GM18907 (cell line): ENCODE results near the gene LYPD1.
"Not testable (repeated sequence)": the region's sequence is repeated elsewhere in the genome, so short reads cannot be mapped to it uniquely, and the experiment has no call there.

Source experiments
- ATAC-seq: cut with Tn5 transposase; IDR thresholded peaks from one replicate; pipeline ENCODE4 v1.9.1; 2021; ENCODE audit warnings: mild to moderate bottlenecking, moderate library complexity; ENCODE audit not compliant: unreplicated experiment

Gene LYPD1, protein sequence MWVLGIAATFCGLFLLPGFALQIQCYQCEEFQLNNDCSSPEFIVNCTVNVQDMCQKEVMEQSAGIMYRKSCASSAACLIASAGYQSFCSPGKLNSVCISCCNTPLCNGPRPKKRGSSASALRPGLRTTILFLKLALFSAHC

DNA sequence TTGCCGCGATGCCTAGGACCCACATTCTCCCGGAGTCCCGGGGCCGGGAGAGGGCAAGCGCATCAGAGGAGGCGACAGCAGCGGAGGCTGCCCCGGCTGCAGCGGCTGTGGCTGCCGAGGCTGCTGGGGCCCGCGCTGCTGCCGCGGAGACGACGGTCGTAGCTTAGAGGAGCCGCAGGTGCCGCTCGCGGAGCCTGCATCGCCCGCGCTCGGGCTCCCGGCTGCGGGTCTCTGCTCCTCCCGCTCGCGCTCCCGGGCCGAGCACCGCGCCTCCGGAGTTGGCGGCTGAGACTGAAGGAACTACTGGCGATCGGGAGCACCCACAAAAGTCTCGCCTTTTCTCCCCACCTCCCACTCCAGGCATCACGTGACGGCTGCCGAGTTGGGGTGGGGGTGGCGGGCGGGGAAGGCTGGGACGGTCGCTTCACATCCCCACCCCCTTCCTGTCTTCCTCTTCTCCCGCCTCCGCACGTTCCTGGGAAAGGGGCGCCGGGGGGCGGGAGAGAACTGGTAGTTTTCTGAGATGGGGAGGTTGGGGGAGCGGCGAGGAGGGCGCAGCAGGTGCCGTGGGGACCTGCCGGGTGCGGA is at the start of gene LYPD1:
TSS of gene LYPD1 (minus strand) at position 298 of the 588 bp plus-strand sequence. CDS start at position 25, 273 bp downstream.
- ATAC-seq = no peak

GRCh38 chr2:132719480-132719879 is 49.5 kb upstream of the LYPD1 start:
- ATAC-seq = no peak

GRCh38 chr2:132716954-132717353 is 46.9 kb upstream of the LYPD1 start:
- no peak for ATAC-seq

DNA sequence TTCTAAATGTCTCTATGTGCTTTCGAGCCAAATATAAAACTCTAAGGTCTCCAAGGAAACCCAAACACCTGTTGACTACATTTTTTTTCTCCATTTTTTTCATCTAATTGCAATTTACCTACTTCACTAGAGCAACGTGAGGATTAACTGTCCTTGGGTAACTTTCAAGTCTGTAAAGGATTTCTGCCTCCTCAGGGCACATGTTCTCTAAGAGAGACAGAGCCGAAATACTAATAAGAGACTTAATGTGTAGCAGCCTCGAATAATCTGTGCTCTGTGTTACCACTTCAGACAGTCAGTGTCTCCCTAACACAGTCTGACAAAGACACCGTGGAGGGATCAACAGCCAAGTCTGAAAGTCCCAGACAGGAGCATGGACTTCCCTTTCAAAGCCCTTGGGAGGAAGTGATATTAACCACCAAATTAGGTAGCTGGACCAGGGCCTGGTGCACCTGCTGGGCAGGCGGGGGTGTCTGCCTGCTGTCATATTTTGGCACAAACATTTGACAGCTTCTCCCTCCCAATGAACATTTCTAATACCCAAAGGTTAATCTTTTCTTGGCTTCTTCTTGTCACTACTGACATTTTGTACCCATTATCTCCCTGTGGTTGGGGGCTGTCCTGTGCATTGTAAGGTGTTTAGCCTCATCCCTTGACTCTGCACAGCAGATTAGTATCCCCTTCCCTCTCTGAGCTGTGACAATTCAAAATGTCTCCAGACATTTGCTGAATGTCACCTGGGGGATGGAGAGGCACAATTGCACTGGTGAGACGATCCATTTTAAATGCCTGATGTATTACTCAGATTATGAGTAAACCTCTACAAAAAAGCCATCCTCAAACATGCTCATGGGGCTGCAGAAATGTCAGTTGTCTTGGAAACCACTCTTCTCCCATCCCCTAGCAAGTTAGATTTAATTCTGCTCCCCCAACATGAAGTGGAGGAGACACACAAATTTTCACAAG is 45.7 kb upstream of the LYPD1 start:
- peak; percentile 91 for ATAC-seq

DNA sequence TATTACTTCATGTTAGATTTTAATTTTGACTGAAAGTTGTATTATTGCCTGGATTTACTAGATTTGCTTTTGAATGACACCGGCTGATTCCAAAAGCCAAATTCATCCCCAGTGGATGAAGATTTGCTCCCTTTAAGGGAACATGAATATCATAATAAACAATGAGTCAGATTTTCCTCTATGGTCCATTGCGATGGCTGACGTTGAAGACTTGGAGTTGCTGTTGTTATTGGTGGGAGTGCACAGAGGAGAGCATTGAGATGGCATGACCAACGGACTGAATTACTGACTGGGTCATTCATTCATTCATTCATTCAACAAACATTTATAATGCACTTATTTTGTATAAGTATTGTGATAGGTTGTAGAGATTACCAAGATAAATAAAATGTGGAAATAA is 33.4 kb upstream of the LYPD1 start:
- ATAC-seq = no peak

- ATAC-seq = no peak
Observed at GRCh38 chr2:132701810-132702209, 31.8 kb upstream of the LYPD1 start.

GRCh38 chr2:132699802-132700201 is 29.8 kb upstream of the LYPD1 start:
- ATAC-seq = not testable (repeated sequence)

GRCh38 chr2:132698347-132698746 is 28.3 kb upstream of the LYPD1 start:
- not testable (repeated sequence) for ATAC-seq

DNA sequence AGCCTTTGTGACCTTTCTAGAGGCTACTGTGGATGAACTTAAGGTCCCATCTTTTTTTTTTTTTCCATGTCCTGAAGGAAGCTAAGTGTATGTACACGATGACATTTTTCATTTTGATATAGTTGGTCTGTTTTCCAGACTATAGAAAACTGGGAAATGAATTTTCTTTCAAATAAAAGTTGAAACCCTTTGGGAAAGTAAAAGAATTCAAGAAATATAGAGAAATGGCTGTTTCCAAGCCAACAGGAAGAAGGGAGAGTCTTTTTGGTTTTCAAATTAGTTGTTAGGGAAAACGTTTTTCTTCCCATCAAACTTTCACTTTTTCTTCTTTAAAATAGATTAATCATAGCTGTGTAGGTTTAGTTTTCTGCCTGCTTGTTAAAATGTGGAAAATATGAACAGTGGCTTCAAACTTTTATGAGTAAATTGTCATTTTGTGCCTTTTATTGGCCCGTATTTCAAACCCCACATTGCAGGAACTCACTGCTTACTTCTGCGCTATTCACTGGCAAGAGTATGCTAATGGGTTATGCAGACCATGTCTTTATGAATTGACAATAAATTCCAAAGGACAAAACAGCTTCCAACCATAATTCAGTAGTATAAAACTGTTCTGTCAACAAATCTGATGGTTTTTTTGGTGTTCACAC is 27.7 kb upstream of the LYPD1 start:
- no peak for ATAC-seq

DNA sequence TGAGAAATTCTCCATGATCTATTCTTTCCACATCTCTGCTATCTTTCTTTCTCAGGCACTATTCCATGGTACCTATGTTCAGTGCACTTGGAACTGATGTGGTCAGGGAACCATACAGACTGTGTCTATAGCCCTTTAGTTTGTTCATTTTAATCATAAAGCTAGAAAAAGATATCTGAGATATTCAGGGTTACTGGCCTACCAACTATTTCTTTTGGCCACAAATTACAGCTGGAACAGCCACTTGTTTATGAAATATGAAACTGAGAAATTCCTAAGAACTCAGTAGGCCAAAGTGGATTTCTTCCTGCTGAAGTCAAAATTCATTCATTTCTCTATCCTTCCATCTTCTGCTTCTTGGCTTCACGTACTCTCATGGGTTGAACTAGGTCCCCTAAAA is 22.8 kb upstream of the LYPD1 start:
- ATAC-seq = no peak

DNA sequence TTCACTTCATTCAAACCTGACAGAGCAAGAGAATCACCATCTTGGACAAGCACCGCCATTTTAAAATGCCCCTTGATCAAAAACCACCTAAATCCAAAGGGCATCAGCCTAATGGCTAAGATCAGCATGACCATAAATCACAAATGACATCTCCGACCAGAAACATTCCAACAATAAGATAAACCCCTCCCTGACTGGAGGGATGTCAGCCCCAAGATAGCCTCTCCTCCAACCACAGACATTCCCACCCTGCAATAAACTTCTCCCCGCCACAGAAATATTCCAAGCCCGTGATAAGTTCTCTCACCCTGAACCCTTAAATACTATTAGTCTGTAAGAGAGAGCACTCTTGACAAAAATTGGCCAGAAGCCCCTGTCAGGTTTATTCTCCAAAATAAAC is 21.6 kb upstream of the LYPD1 start:
- ATAC-seq = no peak

DNA sequence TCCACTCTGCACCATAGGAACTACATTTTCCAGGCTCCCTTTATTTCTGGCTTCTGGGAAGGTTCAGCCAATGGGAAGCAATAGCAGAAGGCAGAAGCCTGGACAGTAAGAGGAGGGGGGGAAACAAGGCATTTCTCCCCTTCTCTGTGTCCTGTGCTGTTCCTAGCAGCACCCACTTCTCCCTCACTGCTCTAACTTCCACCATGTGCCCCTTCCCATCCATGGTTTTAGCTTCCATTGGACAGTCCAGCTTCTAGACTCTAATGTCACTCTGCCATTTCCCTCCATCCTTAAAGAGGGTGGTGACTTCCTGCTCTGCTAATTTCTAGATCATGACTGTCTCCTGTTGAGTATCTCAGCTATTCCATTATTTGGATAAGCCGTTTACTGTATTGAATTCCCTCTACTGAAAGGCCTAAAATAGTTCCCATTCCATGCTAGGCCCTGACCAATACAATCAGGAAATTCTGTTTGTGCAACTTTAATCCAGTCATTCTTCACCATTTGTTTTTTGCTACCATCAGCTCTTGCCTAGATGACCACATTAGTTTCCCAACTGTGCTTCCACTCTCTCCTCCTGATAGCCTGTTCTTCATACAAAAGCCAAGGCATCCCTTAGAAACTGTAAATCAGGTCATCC is 20.8 kb upstream of the LYPD1 start:
- ATAC-seq = no peak

- no peak for ATAC-seq
Observed at GRCh38 chr2:132681766-132682165, 11.8 kb upstream of the LYPD1 start.

GRCh38 chr2:132680544-132680943 is 10.5 kb upstream of the LYPD1 start:
- ATAC-seq = no peak

DNA sequence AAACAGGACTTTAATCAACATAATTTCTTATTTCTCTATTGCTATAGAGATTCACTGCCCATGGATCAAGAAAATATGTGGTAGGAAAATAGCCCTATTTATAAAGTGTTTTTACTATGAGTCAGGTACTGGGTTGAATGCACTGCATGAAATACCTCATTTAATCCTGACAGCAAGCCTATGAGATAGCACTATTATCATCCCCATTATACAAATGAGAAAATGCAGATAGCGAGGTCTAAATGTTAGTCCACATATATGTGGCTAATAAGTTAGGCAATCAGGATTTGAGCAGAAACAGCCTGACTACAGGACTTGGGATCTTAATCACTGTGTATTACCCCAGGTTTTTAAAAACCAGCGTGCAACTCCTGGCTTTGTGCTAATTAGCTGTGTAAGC is 8.5 kb upstream of the LYPD1 start:
- ATAC-seq = no peak

DNA sequence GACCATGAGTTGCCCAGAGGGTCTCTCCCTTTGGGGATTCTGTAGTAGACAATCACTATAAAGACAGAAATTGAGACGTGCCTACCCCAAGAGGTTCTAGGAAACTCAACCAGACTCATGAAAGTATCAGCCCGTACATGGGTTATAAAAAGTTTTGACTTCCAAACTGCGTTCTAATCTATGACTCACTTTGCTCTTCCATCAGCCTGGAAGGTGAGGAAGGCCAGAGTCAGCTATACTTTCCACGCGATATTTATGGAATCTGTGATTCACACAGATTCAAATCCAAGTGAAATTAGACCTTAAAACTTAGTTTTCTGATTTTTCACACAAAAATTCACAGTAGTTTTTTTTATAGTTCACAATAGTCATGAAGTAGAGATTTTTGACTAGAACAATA is 7.7 kb upstream of the LYPD1 start:
- ATAC-seq = no peak

- no peak for ATAC-seq
Observed at GRCh38 chr2:132676999-132677398, 7.0 kb upstream of the LYPD1 start.

- ATAC-seq = no peak
Observed at GRCh38 chr2:132671151-132671835, 1.3 kb upstream of the LYPD1 start.

- no peak for ATAC-seq
Observed at GRCh38 chr2:132670496-132671150, 618 bp upstream of the LYPD1 start.
